A673 (cell line): ENCODE data around the gene UTP4.

Source experiments
- EZH2 ChIP-seq: fragments of 200-600 bp; sonication (generic); IDR thresholded peaks from 2 replicates; pipeline ENCODE4 v1.6.1; 2017; ENCODE audit warnings: borderline replicate concordance, low read depth, mild to moderate bottlenecking, mixed read lengths, antibody characterized with exemption, low read length; ENCODE audit not compliant: poor library complexity, severe bottlenecking
- TF ChIP-seq, protein P1 (sequence below): fragments of 300-800, 200-600 bp; sonication (generic); conservative IDR thresholded peaks from 2 replicates; pipeline ENCODE4 v1.5.1; 2017; ENCODE audit warnings: low read depth, mild to moderate bottlenecking, antibody characterized with exemption, low read length, moderate library complexity, mixed read lengths

DNA sequence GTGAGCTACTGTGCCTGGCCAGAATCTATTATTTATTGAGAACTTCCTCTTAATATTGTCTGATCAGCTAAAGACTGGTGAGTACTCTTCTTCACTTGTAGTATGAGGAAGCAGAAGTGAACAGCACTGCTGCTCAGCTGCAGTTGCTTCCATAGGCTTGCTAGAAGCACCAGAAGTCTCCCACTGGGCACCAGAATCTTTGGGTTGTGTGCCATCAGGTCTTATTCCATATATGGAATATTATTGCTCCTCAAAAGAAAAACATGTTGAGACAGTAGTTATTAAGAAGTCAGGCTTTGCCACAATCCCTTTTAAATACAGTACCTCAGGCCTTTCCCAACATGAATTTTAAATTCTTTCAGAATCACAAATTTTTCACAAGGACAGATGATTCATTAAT, 71.7 kb downstream of the UTP4 start:
- TF ChIP-seq, protein P1, sequence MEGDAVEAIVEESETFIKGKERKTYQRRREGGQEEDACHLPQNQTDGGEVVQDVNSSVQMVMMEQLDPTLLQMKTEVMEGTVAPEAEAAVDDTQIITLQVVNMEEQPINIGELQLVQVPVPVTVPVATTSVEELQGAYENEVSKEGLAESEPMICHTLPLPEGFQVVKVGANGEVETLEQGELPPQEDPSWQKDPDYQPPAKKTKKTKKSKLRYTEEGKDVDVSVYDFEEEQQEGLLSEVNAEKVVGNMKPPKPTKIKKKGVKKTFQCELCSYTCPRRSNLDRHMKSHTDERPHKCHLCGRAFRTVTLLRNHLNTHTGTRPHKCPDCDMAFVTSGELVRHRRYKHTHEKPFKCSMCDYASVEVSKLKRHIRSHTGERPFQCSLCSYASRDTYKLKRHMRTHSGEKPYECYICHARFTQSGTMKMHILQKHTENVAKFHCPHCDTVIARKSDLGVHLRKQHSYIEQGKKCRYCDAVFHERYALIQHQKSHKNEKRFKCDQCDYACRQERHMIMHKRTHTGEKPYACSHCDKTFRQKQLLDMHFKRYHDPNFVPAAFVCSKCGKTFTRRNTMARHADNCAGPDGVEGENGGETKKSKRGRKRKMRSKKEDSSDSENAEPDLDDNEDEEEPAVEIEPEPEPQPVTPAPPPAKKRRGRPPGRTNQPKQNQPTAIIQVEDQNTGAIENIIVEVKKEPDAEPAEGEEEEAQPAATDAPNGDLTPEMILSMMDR, result no peak
- TF ChIP-seq EZH2, result no peak
